ENCODE results near the gene MED31. TPM values are rescaled to one million over a fixed set of nuclear protein-coding genes. Genes with fewer than 3 reads are reported as not detected.
"Not testable (repeated sequence)": the region's sequence is repeated elsewhere in the genome, so short reads cannot be mapped to it uniquely, and the experiment has no call there.

MED31 gene

GRCh38 chr17:6603744-6604325, 47.6 kb downstream of the MED31 start:
- no peaks in the 10 kb centered on the region for H3K9me3 ChIP-seq (replicated peaks; ENCODE audit: low read length)
- H3K4me1 ChIP-seq (ENCODE audit: control insufficient read depth, insufficient read depth, low read length): peaks cover 7% of the 10 kb centered on the region
- no peak overlapping the region for H3K9ac ChIP-seq (ENCODE audit: low read depth, low read length)
- H3K27me3 ChIP-seq (ENCODE audit: control insufficient read depth, insufficient read depth, low read length): no peaks in the 10 kb centered on the region
- H3K4me3 ChIP-seq (ENCODE audit: low read length): no peak overlapping the region
- peaks cover 69% of the 10 kb centered on the region for H3K36me3 ChIP-seq (ENCODE audit: insufficient read depth, low read length)
- no peak overlapping the region for H3K4me2 ChIP-seq (ENCODE audit: low read length)

GRCh38 chr17:6602141-6602540, 49.3 kb downstream of the MED31 start:
- peaks cover 15% of the 10 kb centered on the region for H3K4me1 ChIP-seq (ENCODE audit: control insufficient read depth, insufficient read depth, low read length)
- H3K36me3 ChIP-seq (ENCODE audit: insufficient read depth, low read length): peaks cover 62% of the 10 kb centered on the region
- H3K27me3 ChIP-seq (ENCODE audit: control insufficient read depth, insufficient read depth, low read length): no peaks in the 10 kb centered on the region
- no peaks in the 10 kb centered on the region for H3K9me3 ChIP-seq (replicated peaks; ENCODE audit: low read length)
- H3K4me2 ChIP-seq (ENCODE audit: low read length): no peak overlapping the region
- no peak overlapping the region for H3K4me3 ChIP-seq (ENCODE audit: low read length)
- H3K9ac ChIP-seq (ENCODE audit: low read depth, low read length): no peak overlapping the region

DNA sequence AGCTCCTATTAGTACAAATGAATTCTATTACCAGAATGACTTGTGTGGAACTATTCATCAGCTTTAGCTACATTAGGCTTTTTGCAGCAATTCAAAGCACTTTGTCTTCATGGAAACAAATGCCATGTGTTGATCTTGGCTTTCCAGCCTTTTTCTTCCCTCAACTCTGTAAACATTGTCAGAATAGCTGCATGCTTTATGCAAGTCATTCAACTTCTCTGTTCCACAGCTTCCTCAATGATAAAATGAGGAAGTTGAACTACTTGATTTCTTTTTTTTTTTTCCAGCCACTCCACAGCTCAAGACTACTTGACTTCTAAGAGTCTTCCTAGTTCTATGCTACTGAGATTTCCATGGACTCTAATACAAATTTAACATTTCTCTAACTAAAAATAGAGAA, 52.0 kb downstream of the MED31 start:
- no peak overlapping the region for H3K9ac ChIP-seq (ENCODE audit: low read depth, low read length)
- H3K4me3 ChIP-seq (ENCODE audit: low read length): no peak overlapping the region
- no peak overlapping the region for H3K4me2 ChIP-seq (ENCODE audit: low read length)

GRCh38 chr17:6597727-6598126, 53.7 kb downstream of the MED31 start:
- H3K4me3 ChIP-seq (ENCODE audit: low read length): no peak overlapping the region
- no peak overlapping the region for H3K9ac ChIP-seq (ENCODE audit: low read depth, low read length)
- no peaks in the 10 kb centered on the region for H3K27me3 ChIP-seq (ENCODE audit: control insufficient read depth, insufficient read depth, low read length)
- no peak overlapping the region for H3K4me2 ChIP-seq (ENCODE audit: low read length)
- H3K4me1 ChIP-seq (ENCODE audit: control insufficient read depth, insufficient read depth, low read length): peaks cover 33% of the 10 kb centered on the region
- H3K9me3 ChIP-seq (replicated peaks; ENCODE audit: low read length): no peaks in the 10 kb centered on the region
- peaks cover 47% of the 10 kb centered on the region for H3K36me3 ChIP-seq (ENCODE audit: insufficient read depth, low read length)

More for the DNA sequence above, 52.0 kb downstream of the MED31 start:
- Histone ChIP-seq H3K9me3 (replicated peaks; ENCODE audit: low read length) (no peaks in the 10 kb centered on the region), H3K27me3 (ENCODE audit: control insufficient read depth, insufficient read depth, low read length) (no peaks in the 10 kb centered on the region), H3K36me3 (ENCODE audit: insufficient read depth, low read length) (peaks cover 53% of the 10 kb centered on the region), H3K4me1 (ENCODE audit: control insufficient read depth, insufficient read depth, low read length) (peaks cover 33% of the 10 kb centered on the region)

DNA sequence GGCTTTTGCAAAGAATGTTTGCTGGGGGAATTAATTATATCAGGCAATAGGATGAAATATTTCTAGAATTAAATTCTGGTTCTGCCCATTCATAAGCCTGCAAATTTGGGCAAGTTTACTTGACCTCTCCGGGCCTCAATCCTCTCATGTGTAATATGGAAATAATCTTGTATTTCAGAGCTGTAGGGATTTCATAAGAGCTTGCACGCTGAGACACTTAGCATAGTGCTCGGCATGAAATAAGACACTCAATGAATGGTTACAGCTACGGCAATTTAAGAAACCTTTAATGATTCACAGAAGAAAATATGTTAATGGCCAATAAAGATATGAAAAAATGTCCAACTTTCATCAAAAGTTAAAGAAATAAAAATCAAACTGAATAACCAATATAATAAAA, 54.5 kb downstream of the MED31 start:
- peak overlapping the region; percentile 32 for H3K9ac ChIP-seq (ENCODE audit: low read depth, low read length)
- H3K36me3 ChIP-seq (ENCODE audit: insufficient read depth, low read length): peaks cover 48% of the 10 kb centered on the region
- peak overlapping the region; percentile 31 for H3K4me2 ChIP-seq (ENCODE audit: low read length)
- no peaks in the 10 kb centered on the region for H3K9me3 ChIP-seq (replicated peaks; ENCODE audit: low read length)
- peaks cover 39% of the 10 kb centered on the region for H3K4me1 ChIP-seq (ENCODE audit: control insufficient read depth, insufficient read depth, low read length)
- no peaks in the 10 kb centered on the region for H3K27me3 ChIP-seq (ENCODE audit: control insufficient read depth, insufficient read depth, low read length)
- no peak overlapping the region for H3K4me3 ChIP-seq (ENCODE audit: low read length)

DNA sequence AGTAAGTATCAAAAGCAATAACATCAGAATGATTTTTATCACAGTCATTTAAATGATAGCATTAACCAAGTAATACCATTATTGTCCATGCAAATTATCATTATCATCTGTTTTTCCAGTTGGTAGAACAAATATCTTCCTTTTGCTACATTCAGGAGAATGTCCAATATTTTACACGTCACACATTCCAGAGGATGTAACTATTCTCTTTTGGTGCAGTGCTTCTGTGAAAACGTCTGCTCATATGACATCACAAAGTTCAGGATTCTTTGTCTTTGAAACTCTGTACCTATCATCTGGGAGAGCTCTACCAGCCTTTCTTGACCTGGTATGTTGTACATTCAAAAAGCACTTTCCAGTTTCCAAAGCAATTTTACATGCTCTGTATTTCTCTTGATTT, 54.9 kb downstream of the MED31 start:
- no peaks in the 10 kb centered on the region for H3K27me3 ChIP-seq (ENCODE audit: control insufficient read depth, insufficient read depth, low read length)
- peaks cover 43% of the 10 kb centered on the region for H3K4me1 ChIP-seq (ENCODE audit: control insufficient read depth, insufficient read depth, low read length)
- H3K9ac ChIP-seq (ENCODE audit: low read depth, low read length): peak overlapping the region; percentile 32
- no peaks in the 10 kb centered on the region for H3K9me3 ChIP-seq (replicated peaks; ENCODE audit: low read length)
- peaks cover 50% of the 10 kb centered on the region for H3K36me3 ChIP-seq (ENCODE audit: insufficient read depth, low read length)
- no peak overlapping the region for H3K4me3 ChIP-seq (ENCODE audit: low read length)
- H3K4me2 ChIP-seq (ENCODE audit: low read length): peak overlapping the region; percentile 31

DNA sequence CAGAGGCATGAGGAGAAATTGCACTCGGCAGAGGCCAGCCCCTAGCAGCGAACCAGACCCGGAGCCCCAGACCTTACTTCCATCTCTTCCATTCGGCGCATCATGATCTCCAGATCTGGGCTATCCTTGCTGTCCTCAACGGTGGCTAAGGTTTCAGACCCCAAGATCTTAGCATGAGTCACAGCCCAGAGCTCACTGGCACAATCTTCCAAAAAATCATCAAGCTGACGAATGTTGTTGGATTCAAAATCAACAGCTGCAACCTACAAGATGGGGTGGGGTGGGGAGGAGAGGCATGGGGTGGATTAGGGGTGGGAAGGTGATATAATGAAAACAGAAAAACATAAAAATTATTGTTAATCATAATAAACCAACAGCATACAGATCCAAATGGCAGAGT, 55.3 kb downstream of the MED31 start:
- peaks cover 47% of the 10 kb centered on the region for H3K36me3 ChIP-seq (ENCODE audit: insufficient read depth, low read length)
- no peaks in the 10 kb centered on the region for H3K9me3 ChIP-seq (replicated peaks; ENCODE audit: low read length)
- H3K9ac ChIP-seq (ENCODE audit: low read depth, low read length): no peak overlapping the region
- peak overlapping the region; percentile 31 for H3K4me2 ChIP-seq (ENCODE audit: low read length)
- no peak overlapping the region for H3K4me3 ChIP-seq (ENCODE audit: low read length)
- H3K4me1 ChIP-seq (ENCODE audit: control insufficient read depth, insufficient read depth, low read length): peaks cover 47% of the 10 kb centered on the region
- no peaks in the 10 kb centered on the region for H3K27me3 ChIP-seq (ENCODE audit: control insufficient read depth, insufficient read depth, low read length)

DNA sequence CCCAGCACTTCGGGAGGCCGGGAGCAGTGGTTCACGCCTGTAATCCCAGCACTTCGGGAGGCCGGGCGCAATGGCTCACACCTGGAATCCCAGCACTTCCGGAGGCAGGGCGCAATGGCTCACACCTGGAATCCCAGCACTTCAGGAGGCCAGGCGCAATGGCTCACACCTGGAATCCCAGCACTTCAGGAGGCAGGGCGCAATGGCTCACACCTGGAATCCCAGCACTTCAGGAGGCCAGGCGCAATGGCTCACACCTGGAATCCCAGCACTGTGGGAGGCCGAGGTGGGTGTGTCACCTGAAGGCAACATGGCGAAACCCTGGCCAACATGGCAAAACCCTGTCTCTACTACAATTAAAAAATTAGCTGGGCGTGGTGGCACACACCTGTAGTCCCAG, 58.0 kb downstream of the MED31 start:
- not testable (repeated sequence) for H3K4me2 ChIP-seq (ENCODE audit: low read length); H3K4me3 ChIP-seq (ENCODE audit: low read length); H3K9me3 ChIP-seq (replicated peaks; ENCODE audit: low read length); H3K27me3 ChIP-seq (ENCODE audit: control insufficient read depth, insufficient read depth, low read length); H3K9ac ChIP-seq (ENCODE audit: low read depth, low read length)
- peaks cover 42% of the 10 kb centered on the region for H3K36me3 ChIP-seq (ENCODE audit: insufficient read depth, low read length)
- peaks cover 51% of the 10 kb centered on the region for H3K4me1 ChIP-seq (ENCODE audit: control insufficient read depth, insufficient read depth, low read length)

Small RNA genes within 50 kb of the gene (small RNA-seq; reads per million reads assigned to genes)
- gene MIR4520-1 (not detected), gene RNA5SP435 (not detected)
